ENCODE measurements around the gene METAP1D. TPM values are rescaled to one million over a fixed set of nuclear protein-coding genes. Genes with fewer than 3 reads are reported as not detected.

The METAP1D gene
- total and polyA plus RNA-seq, 2 of the 4 experiments (the other 2 are of a cell fraction) = 3.4 to 5.5 TPM

- ChIA-PET POLR2A (ENCODE audit: unreplicated experiment) (no interaction called here), CTCF (no interaction called here)
- Histone ChIP-seq H3K9me1 (ENCODE audit: insufficient read depth, low read length) (no peaks in the 10 kb centered on the region), H3K4me3 (ENCODE audit: insufficient read depth, low read depth, low read length) (no peak overlapping the region), H3K23ac (ENCODE audit: low read depth, low read length) (no peak overlapping the region), H3K36me3 (ENCODE audit: control insufficient read depth, insufficient read depth, low read length) (no peaks in the 10 kb centered on the region), H3K4me1 (ENCODE audit: control insufficient read depth, insufficient read depth, low read length) (no peaks in the 10 kb centered on the region), H3K14ac (replicated peaks; ENCODE audit: low read depth, low read length) (no peak overlapping the region), H2BK120ac (ENCODE audit: low read depth, low read length) (no peak overlapping the region), H2BK20ac (ENCODE audit: low read depth, low read length) (no peak overlapping the region), H2AK9ac (replicated peaks; ENCODE audit: low read depth, low read length, poor library complexity) (no peak overlapping the region), H2AFZ (replicated peaks; ENCODE audit: low read length, poor library complexity) (no peak overlapping the region), H3K56ac (ENCODE audit: extremely low read depth, insufficient read depth, low read length) (no peak overlapping the region), H3K27me3 (ENCODE audit: control insufficient read depth, insufficient read depth, low read length) (no peaks in the 10 kb centered on the region), H4K91ac (ENCODE audit: insufficient read depth, low read depth, low read length) (no peak overlapping the region), H3K79me1 (ENCODE audit: low read depth in 1 of 2, low read length in 2 of 2) (no peaks in the 10 kb centered on the region), H3K4ac (ENCODE audit: low read depth, low read length) (no peak overlapping the region), H3K18ac (ENCODE audit: low read depth, low read length) (no peak overlapping the region), H4K8ac (ENCODE audit: low read depth in 2 of 2, low read length in 2 of 2) (no peak overlapping the region), H4K20me1 (ENCODE audit: insufficient read depth, low read length) (no peaks in the 10 kb centered on the region), H2AK5ac (ENCODE audit: low read depth, low read length) (no peak overlapping the region), H2BK15ac (ENCODE audit: low read depth, low read length) (no peak overlapping the region), H3K9me3 (ENCODE audit: control insufficient read depth, insufficient read depth, low read length) (no peaks in the 10 kb centered on the region), H2BK5ac (ENCODE audit: low read depth, low read length, poor library complexity, severe bottlenecking) (no peak overlapping the region), H3K4me2 (ENCODE audit: low read depth, low read length) (no peak overlapping the region), H3K9ac (ENCODE audit: low read depth, low read length) (no peak overlapping the region), H3K27ac (ENCODE audit: insufficient read depth, low read length) (no peak overlapping the region), H4K5ac (ENCODE audit: low read depth, low read length) (no peak overlapping the region)
- BruUV-seq (replicated peaks) = no TSS peak
- TF ChIP-seq NFE2L2 (IDR thresholded peaks at IDR 0.05; ENCODE audit: low read depth, low read length) (no peak), RCOR1 (IDR thresholded peaks at IDR 0.05; ENCODE audit: insufficient replicate concordance, low read length) (no peak), MAFK (IDR thresholded peaks at IDR 0.05; ENCODE audit: low read depth, low read length) (no peak), CTCF (conservative IDR thresholded peaks at IDR 0.05; ENCODE audit: low read depth, low read length) (no peak), FOS (IDR thresholded peaks at IDR 0.05; ENCODE audit: low read depth, low read length) (no peak), RFX5 (IDR thresholded peaks at IDR 0.05; ENCODE audit: low read depth, low read length) (no peak), CEBPB (IDR thresholded peaks at IDR 0.05; ENCODE audit: low read depth, low read length) (no peak), MXI1 (IDR thresholded peaks at IDR 0.05; ENCODE audit: borderline replicate concordance, low read depth, low read length) (no peak), BHLHE40 (IDR thresholded peaks at IDR 0.05; ENCODE audit: low read depth, low read length) (no peak), CHD1 (IDR thresholded peaks at IDR 0.05; ENCODE audit: low read depth, low read length) (no peak), POLR2A (IDR thresholded peaks at IDR 0.05; ENCODE audit: low read depth, low read length) (no peak), RAD21 (IDR thresholded peaks at IDR 0.05; ENCODE audit: low read length) (no peak), USF2 (IDR thresholded peaks at IDR 0.05; ENCODE audit: low read depth, low read length) (no peak), MAZ (IDR thresholded peaks at IDR 0.05; ENCODE audit: borderline replicate concordance, low read depth, low read length) (no peak)
- in situ Hi-C loops (cut with MboI; ENCODE audit: low sequenced_read_pairs) = no loop called here
- dilution Hi-C loops (cut with HindIII; ENCODE audit: low sequenced_read_pairs, unreplicated experiment) = no loop called here
- ATAC-seq (ENCODE audit: low read depth) (no peak), DNase-seq (no peak)
- WGBS, 2 experiments (ENCODE audit: extremely low coverage in 2 of 2, insufficient read length in 1 of 2) = no CpG with 5 or more reads among the region's 9 CpGs
- intact Hi-C loops (cut with micrococcal nuclease) = no loop called here
These were observed 63.7 kb downstream of the METAP1D start for GRCh38 chr2:172063446-172063845.
